Measurements from ENCODE around the gene GGNBP2. TPM values are rescaled to one million over a fixed set of nuclear protein-coding genes. Genes with fewer than 3 reads are reported as not detected.

The GGNBP2 gene
- total and polyA plus RNA-seq, 2 of the 8 experiments (the other 6 are each of a cell fraction or from before 2014, with no cell fraction given): 29.2 to 35.8 TPM

DNA sequence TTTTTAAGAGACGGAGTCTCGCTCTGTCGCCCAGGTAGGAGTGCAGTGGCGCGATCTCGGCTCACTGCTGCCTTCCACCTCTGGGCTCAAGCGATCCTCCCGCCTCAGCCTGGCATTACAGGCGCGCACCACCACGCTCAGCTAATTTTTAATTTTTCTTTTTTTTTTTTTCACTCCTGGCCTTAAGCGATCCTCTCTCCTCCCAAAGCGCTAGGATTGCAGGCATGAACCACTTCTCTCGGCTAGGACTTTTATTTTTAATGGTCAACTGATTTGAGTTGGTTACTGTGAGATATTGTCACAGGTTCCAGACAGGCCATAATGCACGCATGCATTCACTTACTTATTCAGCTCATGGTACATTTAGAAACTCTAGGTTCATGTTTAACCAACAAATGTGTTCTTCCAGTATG is 9.0 kb upstream of the GGNBP2 start (continued):
- TF ChIP-seq, protein P1, sequence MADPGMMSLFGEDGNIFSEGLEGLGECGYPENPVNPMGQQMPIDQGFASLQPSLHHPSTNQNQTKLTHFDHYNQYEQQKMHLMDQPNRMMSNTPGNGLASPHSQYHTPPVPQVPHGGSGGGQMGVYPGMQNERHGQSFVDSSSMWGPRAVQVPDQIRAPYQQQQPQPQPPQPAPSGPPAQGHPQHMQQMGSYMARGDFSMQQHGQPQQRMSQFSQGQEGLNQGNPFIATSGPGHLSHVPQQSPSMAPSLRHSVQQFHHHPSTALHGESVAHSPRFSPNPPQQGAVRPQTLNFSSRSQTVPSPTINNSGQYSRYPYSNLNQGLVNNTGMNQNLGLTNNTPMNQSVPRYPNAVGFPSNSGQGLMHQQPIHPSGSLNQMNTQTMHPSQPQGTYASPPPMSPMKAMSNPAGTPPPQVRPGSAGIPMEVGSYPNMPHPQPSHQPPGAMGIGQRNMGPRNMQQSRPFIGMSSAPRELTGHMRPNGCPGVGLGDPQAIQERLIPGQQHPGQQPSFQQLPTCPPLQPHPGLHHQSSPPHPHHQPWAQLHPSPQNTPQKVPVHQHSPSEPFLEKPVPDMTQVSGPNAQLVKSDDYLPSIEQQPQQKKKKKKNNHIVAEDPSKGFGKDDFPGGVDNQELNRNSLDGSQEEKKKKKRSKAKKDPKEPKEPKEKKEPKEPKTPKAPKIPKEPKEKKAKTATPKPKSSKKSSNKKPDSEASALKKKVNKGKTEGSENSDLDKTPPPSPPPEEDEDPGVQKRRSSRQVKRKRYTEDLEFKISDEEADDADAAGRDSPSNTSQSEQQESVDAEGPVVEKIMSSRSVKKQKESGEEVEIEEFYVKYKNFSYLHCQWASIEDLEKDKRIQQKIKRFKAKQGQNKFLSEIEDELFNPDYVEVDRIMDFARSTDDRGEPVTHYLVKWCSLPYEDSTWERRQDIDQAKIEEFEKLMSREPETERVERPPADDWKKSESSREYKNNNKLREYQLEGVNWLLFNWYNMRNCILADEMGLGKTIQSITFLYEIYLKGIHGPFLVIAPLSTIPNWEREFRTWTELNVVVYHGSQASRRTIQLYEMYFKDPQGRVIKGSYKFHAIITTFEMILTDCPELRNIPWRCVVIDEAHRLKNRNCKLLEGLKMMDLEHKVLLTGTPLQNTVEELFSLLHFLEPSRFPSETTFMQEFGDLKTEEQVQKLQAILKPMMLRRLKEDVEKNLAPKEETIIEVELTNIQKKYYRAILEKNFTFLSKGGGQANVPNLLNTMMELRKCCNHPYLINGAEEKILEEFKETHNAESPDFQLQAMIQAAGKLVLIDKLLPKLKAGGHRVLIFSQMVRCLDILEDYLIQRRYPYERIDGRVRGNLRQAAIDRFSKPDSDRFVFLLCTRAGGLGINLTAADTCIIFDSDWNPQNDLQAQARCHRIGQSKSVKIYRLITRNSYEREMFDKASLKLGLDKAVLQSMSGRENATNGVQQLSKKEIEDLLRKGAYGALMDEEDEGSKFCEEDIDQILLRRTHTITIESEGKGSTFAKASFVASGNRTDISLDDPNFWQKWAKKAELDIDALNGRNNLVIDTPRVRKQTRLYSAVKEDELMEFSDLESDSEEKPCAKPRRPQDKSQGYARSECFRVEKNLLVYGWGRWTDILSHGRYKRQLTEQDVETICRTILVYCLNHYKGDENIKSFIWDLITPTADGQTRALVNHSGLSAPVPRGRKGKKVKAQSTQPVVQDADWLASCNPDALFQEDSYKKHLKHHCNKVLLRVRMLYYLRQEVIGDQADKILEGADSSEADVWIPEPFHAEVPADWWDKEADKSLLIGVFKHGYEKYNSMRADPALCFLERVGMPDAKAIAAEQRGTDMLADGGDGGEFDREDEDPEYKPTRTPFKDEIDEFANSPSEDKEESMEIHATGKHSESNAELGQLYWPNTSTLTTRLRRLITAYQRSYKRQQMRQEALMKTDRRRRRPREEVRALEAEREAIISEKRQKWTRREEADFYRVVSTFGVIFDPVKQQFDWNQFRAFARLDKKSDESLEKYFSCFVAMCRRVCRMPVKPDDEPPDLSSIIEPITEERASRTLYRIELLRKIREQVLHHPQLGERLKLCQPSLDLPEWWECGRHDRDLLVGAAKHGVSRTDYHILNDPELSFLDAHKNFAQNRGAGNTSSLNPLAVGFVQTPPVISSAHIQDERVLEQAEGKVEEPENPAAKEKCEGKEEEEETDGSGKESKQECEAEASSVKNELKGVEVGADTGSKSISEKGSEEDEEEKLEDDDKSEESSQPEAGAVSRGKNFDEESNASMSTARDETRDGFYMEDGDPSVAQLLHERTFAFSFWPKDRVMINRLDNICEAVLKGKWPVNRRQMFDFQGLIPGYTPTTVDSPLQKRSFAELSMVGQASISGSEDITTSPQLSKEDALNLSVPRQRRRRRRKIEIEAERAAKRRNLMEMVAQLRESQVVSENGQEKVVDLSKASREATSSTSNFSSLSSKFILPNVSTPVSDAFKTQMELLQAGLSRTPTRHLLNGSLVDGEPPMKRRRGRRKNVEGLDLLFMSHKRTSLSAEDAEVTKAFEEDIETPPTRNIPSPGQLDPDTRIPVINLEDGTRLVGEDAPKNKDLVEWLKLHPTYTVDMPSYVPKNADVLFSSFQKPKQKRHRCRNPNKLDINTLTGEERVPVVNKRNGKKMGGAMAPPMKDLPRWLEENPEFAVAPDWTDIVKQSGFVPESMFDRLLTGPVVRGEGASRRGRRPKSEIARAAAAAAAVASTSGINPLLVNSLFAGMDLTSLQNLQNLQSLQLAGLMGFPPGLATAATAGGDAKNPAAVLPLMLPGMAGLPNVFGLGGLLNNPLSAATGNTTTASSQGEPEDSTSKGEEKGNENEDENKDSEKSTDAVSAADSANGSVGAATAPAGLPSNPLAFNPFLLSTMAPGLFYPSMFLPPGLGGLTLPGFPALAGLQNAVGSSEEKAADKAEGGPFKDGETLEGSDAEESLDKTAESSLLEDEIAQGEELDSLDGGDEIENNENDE (IDR thresholded peaks at IDR 0.05; ENCODE audit: insufficient replicate concordance, low read length): no peak
- TF ChIP-seq KDM4A (IDR thresholded peaks at IDR 0.05; ENCODE audit: low read depth, low read length, severe bottlenecking) (peak; percentile 20), TAF7 (optimal IDR thresholded peaks at IDR 0.05; ENCODE audit: borderline replicate concordance, low read depth, low read length) (no peak), SIX5 (IDR thresholded peaks at IDR 0.05; ENCODE audit: low read depth, low read length) (no peak)
